Mesothelial cell of epicardium (in vitro differentiated cells): ENCODE data around the gene PCMT1. TPM values are rescaled to one million over a fixed set of nuclear protein-coding genes. Genes with fewer than 3 reads are reported as not detected.

Experiments
- DNase-seq, 2 experiments: peaks; one replicate each; pipeline ENCODE4 v3.0.0; 2021; ENCODE audit warnings: low spot score in 2 of 2; ENCODE audit not compliant: unreplicated experiment in 2 of 2
- H3K27ac Mint-ChIP-seq: 2 replicates; pipeline ENCODE4 v1.8.0; 2021; ENCODE audit warnings: mixed read lengths
- H3K27me3 Mint-ChIP-seq: 2 replicates; pipeline ENCODE4 v1.8.0; 2021; ENCODE audit warnings: low read depth, mixed read lengths
- H3K36me3 Mint-ChIP-seq: 2 replicates; pipeline ENCODE4 v1.8.0; 2021; ENCODE audit warnings: mixed read lengths
- H3K4me1 Mint-ChIP-seq: 2 replicates; pipeline ENCODE4 v1.8.0; 2021; ENCODE audit warnings: mixed read lengths
- H3K4me3 Mint-ChIP-seq: 2 replicates; pipeline ENCODE4 v1.8.0; 2021; ENCODE audit warnings: mild to moderate bottlenecking, moderate library complexity, mixed read lengths
- H3K9me3 Mint-ChIP-seq: 2 replicates; pipeline ENCODE4 v1.8.0; 2021; ENCODE audit warnings: mixed read lengths
- total RNA-seq: library from RNA; stranded (reverse); gene quantifications from 3 replicates; pipeline ENCODE4 v1.2.1, GENCODE V29; 2021
- TF ChIP-seq, protein P1 (sequence below): fragments of 200-600 bp; sonication (generic); IDR thresholded peaks from one replicate; pipeline ENCODE4 v1.5.0; 2021; ENCODE audit warnings: antibody characterized with exemption; ENCODE audit not compliant: unreplicated experiment

The PCMT1 gene
- total RNA-seq, 1 donor from 2014 or later = 45.6 TPM

DNA sequence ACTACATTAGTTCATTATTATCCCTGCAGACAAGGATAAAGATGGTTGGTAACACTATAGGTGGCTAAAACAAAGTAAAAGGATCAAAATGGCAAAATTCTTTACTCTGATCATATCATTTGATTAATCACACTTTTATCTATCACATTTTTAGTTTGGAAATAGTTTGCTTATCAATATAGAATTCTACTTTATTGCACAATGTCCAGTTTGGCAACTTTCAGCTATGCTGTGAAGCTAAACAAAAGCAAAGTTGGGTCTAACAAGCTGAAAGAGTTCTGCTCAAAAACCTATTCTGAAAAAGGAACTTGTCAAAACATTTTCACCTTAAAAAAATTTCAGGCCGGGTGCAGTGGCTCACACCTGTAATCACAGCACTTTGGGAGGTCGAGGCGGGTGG lies 23.8 kb upstream of the PCMT1 start:
- no peak overlapping the region for H3K4me3 Mint-ChIP-seq
- H3K9me3 Mint-ChIP-seq = no peaks in the 10 kb centered on the region
- H3K4me1 Mint-ChIP-seq = no peaks in the 10 kb centered on the region
- no peak overlapping the region for H3K27ac Mint-ChIP-seq
- H3K36me3 Mint-ChIP-seq = peaks cover 16% of the 10 kb centered on the region
- TF ChIP-seq, protein P1, sequence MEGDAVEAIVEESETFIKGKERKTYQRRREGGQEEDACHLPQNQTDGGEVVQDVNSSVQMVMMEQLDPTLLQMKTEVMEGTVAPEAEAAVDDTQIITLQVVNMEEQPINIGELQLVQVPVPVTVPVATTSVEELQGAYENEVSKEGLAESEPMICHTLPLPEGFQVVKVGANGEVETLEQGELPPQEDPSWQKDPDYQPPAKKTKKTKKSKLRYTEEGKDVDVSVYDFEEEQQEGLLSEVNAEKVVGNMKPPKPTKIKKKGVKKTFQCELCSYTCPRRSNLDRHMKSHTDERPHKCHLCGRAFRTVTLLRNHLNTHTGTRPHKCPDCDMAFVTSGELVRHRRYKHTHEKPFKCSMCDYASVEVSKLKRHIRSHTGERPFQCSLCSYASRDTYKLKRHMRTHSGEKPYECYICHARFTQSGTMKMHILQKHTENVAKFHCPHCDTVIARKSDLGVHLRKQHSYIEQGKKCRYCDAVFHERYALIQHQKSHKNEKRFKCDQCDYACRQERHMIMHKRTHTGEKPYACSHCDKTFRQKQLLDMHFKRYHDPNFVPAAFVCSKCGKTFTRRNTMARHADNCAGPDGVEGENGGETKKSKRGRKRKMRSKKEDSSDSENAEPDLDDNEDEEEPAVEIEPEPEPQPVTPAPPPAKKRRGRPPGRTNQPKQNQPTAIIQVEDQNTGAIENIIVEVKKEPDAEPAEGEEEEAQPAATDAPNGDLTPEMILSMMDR = no peak
- H3K27me3 Mint-ChIP-seq = no peaks in the 10 kb centered on the region
- DNase-seq = no peak

DNA sequence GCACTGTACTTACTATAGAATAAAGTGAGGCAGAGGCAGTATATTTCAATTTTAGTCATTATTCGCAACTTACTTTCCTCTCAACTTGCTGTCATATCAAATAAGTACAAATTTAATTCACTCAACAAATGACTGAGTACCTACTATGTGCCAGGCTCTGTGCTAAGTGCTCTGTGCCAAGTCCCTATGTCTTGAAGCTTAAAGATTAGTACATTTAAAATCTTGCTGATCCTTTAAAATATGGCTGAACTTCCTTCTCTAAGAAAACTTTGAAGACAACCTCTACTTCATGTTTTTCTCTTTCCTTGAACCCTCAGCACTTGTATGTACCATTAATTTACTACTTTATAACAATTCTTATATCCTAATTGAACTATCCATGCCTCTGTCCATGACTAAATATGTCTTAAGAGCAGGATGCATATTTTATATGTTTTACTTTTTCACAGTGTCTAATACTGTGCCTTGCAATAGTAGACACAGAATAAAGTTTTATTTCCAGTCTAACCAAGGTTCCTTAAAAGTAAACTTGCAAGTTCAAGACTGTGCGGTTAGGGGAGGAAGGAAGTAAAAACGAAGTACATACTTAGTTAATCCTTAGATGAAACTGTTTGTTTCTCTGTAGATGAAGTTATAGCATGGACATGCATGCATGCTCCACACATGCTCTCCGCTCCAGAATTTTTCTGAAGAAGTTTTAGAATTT lies 21.6 kb upstream of the PCMT1 start:
- Mint-ChIP-seq H3K27me3 (no peaks in the 10 kb centered on the region), H3K4me1 (no peaks in the 10 kb centered on the region), H3K4me3 (no peak overlapping the region), H3K9me3 (no peaks in the 10 kb centered on the region), H3K36me3 (peaks cover 19% of the 10 kb centered on the region), H3K27ac (no peak overlapping the region)
- TF ChIP-seq, protein P1 = no peak
- DNase-seq = no peak

DNA sequence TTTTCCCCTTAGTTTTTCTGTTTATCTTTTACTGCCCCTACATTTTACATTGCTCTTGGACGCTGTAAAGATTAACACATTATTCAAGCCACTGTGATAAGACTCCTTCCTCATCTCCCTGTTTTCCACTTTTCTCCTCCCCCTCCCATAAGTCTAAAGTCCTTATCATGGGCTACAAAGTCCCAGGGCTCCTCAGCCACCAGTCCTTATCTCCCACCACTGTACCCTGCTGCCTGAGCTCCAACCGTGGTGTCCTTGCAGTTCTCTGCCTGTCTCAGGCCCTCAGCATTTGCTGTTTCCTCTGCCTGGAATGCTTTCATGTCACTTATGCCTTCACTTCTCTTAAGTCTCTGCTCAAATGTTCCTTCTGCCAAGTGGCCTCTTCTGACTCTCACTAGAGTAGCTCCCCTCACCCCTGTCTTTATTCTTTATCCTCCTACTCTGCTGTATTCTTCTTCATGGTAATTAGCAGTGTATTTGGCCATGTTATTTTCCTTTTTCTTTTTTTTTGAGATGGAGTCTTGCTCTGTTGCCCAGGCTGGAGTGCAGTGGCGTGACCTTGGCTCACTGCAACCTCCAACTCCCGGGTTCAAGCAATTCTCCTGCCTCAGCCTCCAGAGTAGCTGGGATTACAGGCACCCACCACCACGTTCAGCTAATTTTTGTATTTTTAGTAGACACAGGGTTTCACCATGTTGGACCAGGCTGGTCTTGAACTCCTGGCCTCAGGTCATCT lies 20.9 kb upstream of the PCMT1 start:
- Mint-ChIP-seq H3K27ac (no peak overlapping the region), H3K4me1 (no peaks in the 10 kb centered on the region), H3K27me3 (no peaks in the 10 kb centered on the region), H3K36me3 (peaks cover 19% of the 10 kb centered on the region), H3K9me3 (no peaks in the 10 kb centered on the region), H3K4me3 (no peak overlapping the region)
- TF ChIP-seq, protein P1 = no peak
- DNase-seq = no peak

DNA sequence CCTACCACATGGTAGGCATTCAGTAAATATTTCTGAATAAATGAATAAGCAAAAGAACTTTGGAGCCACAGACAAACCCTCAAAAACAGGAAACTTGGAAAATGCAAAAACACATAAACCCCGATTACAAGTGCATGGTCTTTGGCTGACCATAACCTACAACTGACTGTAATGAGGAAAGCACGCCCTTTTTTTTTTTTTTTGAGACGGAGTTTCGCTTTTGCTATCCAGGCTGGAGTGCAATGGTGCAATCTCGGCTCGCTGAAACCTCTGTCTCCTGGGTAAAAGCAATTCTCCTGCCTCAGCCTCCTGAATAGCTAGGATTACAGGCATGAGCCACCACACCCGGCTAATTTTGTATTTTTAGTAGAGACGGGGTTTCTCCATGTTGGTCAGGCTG lies 19.7 kb upstream of the PCMT1 start:
- Mint-ChIP-seq H3K36me3 (peaks cover 18% of the 10 kb centered on the region), H3K4me3 (no peak overlapping the region), H3K27ac (no peak overlapping the region), H3K9me3 (no peaks in the 10 kb centered on the region), H3K4me1 (no peaks in the 10 kb centered on the region), H3K27me3 (no peaks in the 10 kb centered on the region)
- TF ChIP-seq, protein P1 = no peak
- DNase-seq = no peak

DNA sequence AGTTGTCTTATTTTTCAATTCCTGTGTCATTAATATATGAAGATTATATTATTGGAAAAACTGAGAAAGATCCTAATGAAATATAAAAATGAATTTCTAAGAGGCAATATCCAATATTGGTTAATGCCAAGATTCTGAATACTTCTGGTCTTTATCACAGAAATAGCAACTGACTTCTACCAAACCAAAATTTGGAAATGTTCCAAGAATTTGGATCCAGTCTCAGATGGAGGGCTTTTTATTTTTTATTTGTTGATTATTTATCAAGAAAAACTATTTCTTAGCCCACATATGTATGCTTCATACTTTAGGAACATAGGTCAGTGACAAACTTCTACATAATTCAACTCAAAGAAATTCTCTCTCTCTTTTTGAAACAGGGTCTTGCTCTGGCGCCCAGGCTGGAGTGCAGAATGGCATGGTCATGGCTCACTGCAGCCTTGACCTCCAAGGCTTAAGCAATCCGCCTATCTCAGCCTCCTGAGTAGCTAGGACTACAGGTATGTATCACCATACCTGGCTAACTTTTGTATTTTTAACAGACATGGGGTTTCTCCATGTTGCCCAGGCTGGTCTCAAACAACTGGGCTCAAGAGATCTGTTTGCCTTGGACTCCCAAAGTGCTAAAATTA lies 16.3 kb upstream of the PCMT1 start:
- no peak for DNase-seq
- Mint-ChIP-seq H3K27me3 (no peaks in the 10 kb centered on the region), H3K27ac (no peak overlapping the region), H3K36me3 (peaks cover 22% of the 10 kb centered on the region), H3K4me1 (no peaks in the 10 kb centered on the region), H3K4me3 (no peak overlapping the region), H3K9me3 (no peaks in the 10 kb centered on the region)
- TF ChIP-seq, protein P1 = no peak
